ENCODE results near the gene DBNL. TPM values are rescaled to one million over a fixed set of nuclear protein-coding genes. Genes with fewer than 3 reads are reported as not detected.

The DBNL gene
- 82.6 and 159 TPM in 2 replicates for total RNA-seq

DNA sequence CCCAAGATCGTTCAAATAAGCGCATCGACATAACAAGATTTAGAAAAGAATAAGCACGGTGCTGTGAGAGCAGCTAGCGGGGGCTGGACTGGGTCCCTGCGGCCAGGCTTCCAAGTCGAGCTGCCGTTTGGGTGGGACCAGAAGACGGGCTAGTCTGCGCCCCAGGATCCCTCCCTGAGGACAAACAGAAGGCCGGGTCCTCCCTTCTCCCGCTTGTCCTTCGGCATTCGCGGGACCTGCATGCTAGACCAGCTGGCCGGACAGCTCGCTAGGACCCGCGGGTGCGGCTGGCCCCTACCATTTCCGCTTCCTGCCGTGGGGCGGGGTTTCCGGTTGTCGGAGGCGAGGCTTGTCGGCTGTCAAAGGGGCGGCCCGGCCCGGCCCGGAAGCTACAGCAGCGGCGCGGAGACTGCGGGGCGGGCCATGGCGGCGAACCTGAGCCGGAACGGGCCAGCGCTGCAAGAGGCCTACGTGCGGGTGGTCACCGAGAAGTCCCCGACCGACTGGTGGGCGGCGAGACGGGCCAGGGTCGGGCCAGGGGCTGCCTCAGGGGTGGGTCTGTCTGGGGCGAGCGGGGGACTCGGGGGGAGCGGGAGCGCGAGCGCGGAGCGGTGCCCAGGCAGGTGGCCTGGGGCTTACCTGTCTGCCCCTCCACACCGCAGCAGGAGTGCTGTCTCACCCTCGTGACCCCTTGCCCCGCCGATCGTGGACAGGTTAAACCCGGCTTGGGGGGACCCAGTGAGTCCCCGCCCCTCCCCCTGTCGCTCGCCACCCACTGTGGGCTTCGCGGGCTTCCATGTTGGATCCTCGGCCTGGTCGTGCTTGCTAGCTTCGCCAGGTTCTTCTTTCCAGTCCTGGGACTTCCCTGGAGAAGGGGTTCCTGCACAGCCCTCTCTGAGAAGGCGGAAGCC, at the start of gene DBNL:
Gene DBNL (plus strand): TSS at position 388 of the 911 bp plus-strand sequence. CDS start 36 bp downstream, at position 424.

DNA sequence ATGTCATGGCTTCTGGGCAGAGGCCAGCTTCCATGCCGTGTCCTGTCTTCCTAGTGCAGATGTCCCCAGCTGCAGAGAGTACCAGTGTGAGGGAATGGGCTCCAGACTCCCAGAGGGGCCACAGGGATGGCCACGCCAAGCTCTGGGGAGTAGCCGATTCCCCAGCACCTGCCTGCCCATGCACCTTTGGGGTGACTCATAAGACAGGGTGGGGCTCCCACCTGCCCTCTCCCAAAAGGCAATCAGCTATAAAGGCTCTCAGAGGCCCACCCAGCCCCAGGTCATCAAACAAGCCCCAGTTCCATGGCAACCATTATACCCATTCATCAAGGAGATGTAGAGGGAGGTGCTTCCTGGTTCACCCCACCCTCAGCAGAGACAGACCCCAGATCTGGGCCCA, 47.0 kb upstream of the DBNL start, which contains the start of gene SPDYE1:
Gene SPDYE1 (plus strand): TSS at position 366 of the 400 bp plus-strand sequence. CDS start 2,053 bp downstream, outside the sequence.

DNA sequence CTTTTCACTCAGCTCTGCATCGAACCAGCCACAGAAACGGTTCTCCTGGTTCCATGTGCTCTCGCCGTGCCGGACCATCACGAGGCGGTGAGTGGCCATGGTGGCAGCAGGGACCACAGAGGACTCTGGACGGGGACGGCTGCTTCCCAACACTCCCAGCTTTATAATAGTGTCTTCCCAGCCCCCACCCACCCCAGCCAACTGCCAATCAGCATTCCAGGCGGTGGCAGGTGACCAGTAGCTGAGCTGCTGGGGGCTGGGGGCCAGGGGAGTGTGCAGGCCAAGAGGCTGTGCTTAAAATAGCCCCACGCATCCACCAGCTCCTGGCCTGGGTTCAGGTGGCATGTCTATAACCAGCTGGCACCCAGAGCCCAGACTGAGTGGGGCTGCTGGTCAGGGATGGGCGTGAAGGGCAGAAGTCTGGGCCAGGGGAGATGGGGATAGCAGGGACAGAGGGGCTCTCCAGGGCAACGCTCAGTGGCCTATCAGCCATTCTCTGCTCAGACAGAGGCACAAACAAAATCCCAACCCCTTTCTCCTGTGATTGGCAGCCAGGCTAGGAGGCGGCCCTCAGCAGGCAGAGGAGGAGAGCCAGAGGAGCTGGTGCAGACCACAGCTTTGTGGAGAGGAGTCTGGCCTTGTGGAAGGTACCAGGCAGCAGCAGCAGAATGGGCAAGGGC, 21.1 kb downstream of the DBNL start, which contains the start of gene PGAM2:
Gene PGAM2 (minus strand): TSS at position 137 of the 680 bp plus-strand sequence. CDS start 38 bp downstream, at position 99.

DNA sequence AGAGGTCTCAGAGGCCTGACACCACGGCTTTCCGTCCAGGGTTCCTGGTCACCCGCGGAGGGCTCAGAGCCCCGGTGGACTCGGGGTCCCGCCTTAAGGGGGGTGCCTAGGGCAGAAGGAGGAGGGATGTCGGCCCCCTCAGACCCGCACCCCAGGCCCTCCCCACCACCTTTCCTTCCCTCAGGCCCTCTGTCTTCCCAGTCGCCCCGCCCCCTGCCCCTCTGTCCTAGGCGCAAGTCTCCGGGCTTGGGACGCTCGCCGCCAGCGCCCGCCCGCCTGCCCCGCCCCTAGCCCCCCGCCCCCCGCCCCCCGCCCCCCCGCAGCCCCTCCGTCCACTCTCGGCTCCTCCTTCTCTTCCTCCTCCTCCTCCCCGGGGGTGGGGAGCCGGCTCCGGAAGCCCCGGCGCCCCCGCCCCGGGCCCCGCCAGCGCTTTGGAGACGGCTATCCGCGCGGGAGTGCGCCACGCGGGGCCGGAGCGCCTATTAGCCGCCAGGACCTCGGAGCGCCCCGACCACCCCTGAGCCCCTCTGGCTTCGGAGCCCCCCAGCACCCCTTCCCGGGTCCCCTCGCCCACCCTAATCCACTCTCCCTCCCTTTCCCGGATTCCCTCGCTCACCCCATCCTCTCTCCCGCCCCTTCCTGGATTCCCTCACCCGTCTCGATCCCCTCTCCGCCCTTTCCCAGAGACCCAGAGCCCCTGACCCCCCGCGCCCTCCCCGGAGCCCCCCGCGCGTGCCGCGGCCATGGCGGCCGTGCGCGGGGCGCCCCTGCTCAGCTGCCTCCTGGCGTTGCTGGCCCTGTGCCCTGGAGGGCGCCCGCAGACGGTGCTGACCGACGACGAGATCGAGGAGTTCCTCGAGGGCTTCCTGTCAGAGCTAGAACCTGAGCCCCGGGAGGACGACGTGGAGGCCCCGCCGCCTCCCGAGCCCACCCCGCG, 59.7 kb downstream of the DBNL start, which contains the start of gene AEBP1:
Gene AEBP1 (plus strand): TSS at position 423 of the 937 bp plus-strand sequence. CDS start 321 bp downstream, at position 744.

Other genes starting within 250 kb of the DBNL start
- gene MRPS24, start 175.2 kb upstream of the DBNL start, total RNA-seq: 48.3 and 61.4 TPM in 2 replicates
- 18.1 and 29.3 TPM in 2 replicates for gene URGCP, start 138.1 kb upstream of the DBNL start, total RNA-seq
- gene UBE2D4, start 118.3 kb upstream of the DBNL start, total RNA-seq: 4.7 and 9.1 TPM in 2 replicates
- not detected in 2 replicates for gene SPDYE1, start 46.8 kb upstream of the DBNL start, total RNA-seq
- gene PGAM2, start 20.9 kb downstream of the DBNL start, total RNA-seq: not detected in 2 replicates
- 5.2 and 9.4 TPM in 2 replicates for gene POLM, start 37.8 kb downstream of the DBNL start, total RNA-seq
- gene AEBP1, start 59.6 kb downstream of the DBNL start, total RNA-seq: 1.3 and 27.3 TPM in 2 replicates
- gene POLD2, start 78.8 kb downstream of the DBNL start, total RNA-seq: 59.3 and 60.7 TPM in 2 replicates
- gene MYL7, start 96.6 kb downstream of the DBNL start, total RNA-seq: not detected in 2 replicates
- gene GCK, start 144.7 kb downstream of the DBNL start, total RNA-seq: under 0.01 and 0.25 TPM in 2 replicates
- 61.8 and 74.7 TPM in 2 replicates for gene YKT6, start 156.3 kb downstream of the DBNL start, total RNA-seq